Neural crest cell (in vitro differentiated cells): ENCODE data around the gene RALGDS. TPM values are rescaled to one million over a fixed set of nuclear protein-coding genes. Genes with fewer than 3 reads are reported as not detected.
"Not testable (repeated sequence)": the region's sequence is repeated elsewhere in the genome, so short reads cannot be mapped to it uniquely, and the experiment has no call there.

Experiments
- DNase-seq: peaks from one replicate; pipeline ENCODE4 v3.0.0; 2021; ENCODE audit warnings: low read depth, mixed read lengths, low spot score
- H3K27ac Mint-ChIP-seq: one replicate; pipeline ENCODE4 v1.8.0; 2021; ENCODE audit warnings: mild to moderate bottlenecking, mixed read lengths; ENCODE audit not compliant: unreplicated experiment
- H3K27me3 Mint-ChIP-seq: 2 replicates; pipeline ENCODE4 v1.8.0; 2021; ENCODE audit warnings: low read depth, mild to moderate bottlenecking, mixed read lengths
- H3K36me3 Mint-ChIP-seq: 2 replicates; pipeline ENCODE4 v1.8.0; 2021; ENCODE audit warnings: low read depth, mild to moderate bottlenecking, mixed read lengths
- H3K4me1 Mint-ChIP-seq: 2 replicates; pipeline ENCODE4 v1.8.0; 2021; ENCODE audit warnings: mixed read lengths
- H3K4me3 Mint-ChIP-seq: one replicate; pipeline ENCODE4 v1.8.0; 2021; ENCODE audit warnings: mild to moderate bottlenecking, mixed read lengths
- H3K9me3 Mint-ChIP-seq: 2 replicates; pipeline ENCODE4 v1.8.0; 2021; ENCODE audit warnings: mixed read lengths
- CTCF ChIP-seq: fragments of 200-600 bp; sonication (generic); conservative IDR thresholded peaks from 2 replicates; pipeline ENCODE4 v1.5.0; 2021; ENCODE audit warnings: antibody characterized with exemption, mild to moderate bottlenecking
- total RNA-seq: library from RNA; stranded (reverse); gene quantifications from 2 replicates; pipeline ENCODE4 v1.2.1, GENCODE V29; 2021

The RALGDS gene
- total RNA-seq, 1 donor from 2014 or later = 73.8 TPM

GRCh38 chr9:133087429-133088145 is 33.5 kb downstream of the RALGDS start:
- H3K4me3 Mint-ChIP-seq = no peak overlapping the region
- peak overlapping the region; percentile 67 for H3K27ac Mint-ChIP-seq

GRCh38 chr9:133086894-133087293 is 34.1 kb downstream of the RALGDS start:
- no peak for TF ChIP-seq CTCF
- no peaks in the 10 kb centered on the region for H3K36me3 Mint-ChIP-seq
- DNase-seq = no peak
- H3K4me1 Mint-ChIP-seq = no peaks in the 10 kb centered on the region
- no peak overlapping the region for H3K4me3 Mint-ChIP-seq
- no peak overlapping the region for H3K27ac Mint-ChIP-seq
- no peaks in the 10 kb centered on the region for H3K27me3 Mint-ChIP-seq
- no peaks in the 10 kb centered on the region for H3K9me3 Mint-ChIP-seq

More at GRCh38 chr9:133087429-133088145, 33.5 kb downstream of the RALGDS start:
- Mint-ChIP-seq H3K36me3 (no peaks in the 10 kb centered on the region), H3K4me1 (no peaks in the 10 kb centered on the region), H3K9me3 (no peaks in the 10 kb centered on the region), H3K27me3 (no peaks in the 10 kb centered on the region)
- no peak for DNase-seq
- TF ChIP-seq CTCF = no peak

GRCh38 chr9:133086212-133086860 is 34.7 kb downstream of the RALGDS start:
- not testable (repeated sequence) for H3K27me3 Mint-ChIP-seq, H3K4me1 Mint-ChIP-seq, DNase-seq, H3K27ac Mint-ChIP-seq, H3K4me3 Mint-ChIP-seq, H3K9me3 Mint-ChIP-seq, H3K36me3 Mint-ChIP-seq

GRCh38 chr9:133083688-133084087 is 37.4 kb downstream of the RALGDS start:
- not testable (repeated sequence) for H3K27me3 Mint-ChIP-seq, H3K4me1 Mint-ChIP-seq, DNase-seq, H3K4me3 Mint-ChIP-seq, H3K36me3 Mint-ChIP-seq, H3K27ac Mint-ChIP-seq, H3K9me3 Mint-ChIP-seq

GRCh38 chr9:133081957-133082644 is 38.9 kb downstream of the RALGDS start:
- H3K9me3 Mint-ChIP-seq, H3K27ac Mint-ChIP-seq, H3K4me1 Mint-ChIP-seq, H3K4me3 Mint-ChIP-seq, H3K36me3 Mint-ChIP-seq, H3K27me3 Mint-ChIP-seq, DNase-seq: not testable (repeated sequence)

- not testable (repeated sequence) for DNase-seq, H3K9me3 Mint-ChIP-seq, H3K27ac Mint-ChIP-seq, H3K36me3 Mint-ChIP-seq, H3K4me3 Mint-ChIP-seq, H3K27me3 Mint-ChIP-seq, H3K4me1 Mint-ChIP-seq
These were observed 40.0 kb downstream of the RALGDS start for GRCh38 chr9:133080786-133081779.

GRCh38 chr9:133080161-133080560 is 40.9 kb downstream of the RALGDS start:
- no peaks in the 10 kb centered on the region for H3K9me3 Mint-ChIP-seq
- H3K36me3 Mint-ChIP-seq = no peaks in the 10 kb centered on the region
- no peaks in the 10 kb centered on the region for H3K4me1 Mint-ChIP-seq
- no peaks in the 10 kb centered on the region for H3K27me3 Mint-ChIP-seq
- DNase-seq = no peak
- no peak for TF ChIP-seq CTCF
- H3K4me3 Mint-ChIP-seq = no peak overlapping the region
- no peak overlapping the region for H3K27ac Mint-ChIP-seq
